Measurements from ENCODE around the gene LONP2.
"Not testable (repeated sequence)": the region's sequence is repeated elsewhere in the genome, so short reads cannot be mapped to it uniquely, and the experiment has no call there.

Gene LONP2

GRCh38 chr16:48393485-48394354, 149.6 kb downstream of the LONP2 start:
- DNase-seq (ENCODE audit: low read depth): no peak

- no peak for DNase-seq (ENCODE audit: low read depth)
Observed at GRCh38 chr16:48394355-48394703, 150.2 kb downstream of the LONP2 start.

- DNase-seq (ENCODE audit: low read depth): no peak
Observed at GRCh38 chr16:48395375-48395774, 151.3 kb downstream of the LONP2 start.

- DNase-seq (ENCODE audit: low read depth): not testable (repeated sequence)
Observed at GRCh38 chr16:48402547-48402946, 158.4 kb downstream of the LONP2 start.

DNA sequence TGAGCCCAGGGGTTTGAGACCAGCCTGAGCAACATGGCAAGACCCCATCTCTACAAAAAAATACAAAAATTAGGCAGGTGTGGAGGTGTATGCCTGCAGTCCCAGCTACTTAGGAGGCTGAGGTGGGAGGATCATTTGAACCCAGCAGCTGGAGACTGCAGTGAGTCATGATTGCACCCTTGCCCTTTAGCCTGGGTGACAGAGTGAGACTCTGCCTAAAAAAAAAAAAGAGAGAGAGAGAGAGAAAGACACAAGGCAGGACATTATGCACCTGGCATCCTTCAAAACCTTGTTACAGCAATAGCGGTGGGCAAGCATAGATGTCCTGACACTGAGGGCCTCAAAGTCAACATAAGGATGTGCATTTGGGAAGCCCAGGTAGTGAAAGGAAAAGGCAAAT, 161.1 kb downstream of the LONP2 start:
- DNase-seq (ENCODE audit: low read depth): no peak

- DNase-seq (ENCODE audit: low read depth): no peak
Observed at GRCh38 chr16:48405907-48406306, 161.8 kb downstream of the LONP2 start.

Data from stimulated activated CD8-positive, alpha-beta memory T cell treated with anti-CD3 and anti-CD28 coated beads, Interleukin-15, amount 100 ng/mL, for 24 hours (primary cell).